HG03571 (cell line): Measurements from ENCODE around the gene HMX2.

Source experiments
- ATAC-seq: cut with Tn5 transposase; IDR thresholded peaks from one replicate; pipeline ENCODE4 v1.9.1; 2021; ENCODE audit not compliant: unreplicated experiment

HMX2 gene

DNA sequence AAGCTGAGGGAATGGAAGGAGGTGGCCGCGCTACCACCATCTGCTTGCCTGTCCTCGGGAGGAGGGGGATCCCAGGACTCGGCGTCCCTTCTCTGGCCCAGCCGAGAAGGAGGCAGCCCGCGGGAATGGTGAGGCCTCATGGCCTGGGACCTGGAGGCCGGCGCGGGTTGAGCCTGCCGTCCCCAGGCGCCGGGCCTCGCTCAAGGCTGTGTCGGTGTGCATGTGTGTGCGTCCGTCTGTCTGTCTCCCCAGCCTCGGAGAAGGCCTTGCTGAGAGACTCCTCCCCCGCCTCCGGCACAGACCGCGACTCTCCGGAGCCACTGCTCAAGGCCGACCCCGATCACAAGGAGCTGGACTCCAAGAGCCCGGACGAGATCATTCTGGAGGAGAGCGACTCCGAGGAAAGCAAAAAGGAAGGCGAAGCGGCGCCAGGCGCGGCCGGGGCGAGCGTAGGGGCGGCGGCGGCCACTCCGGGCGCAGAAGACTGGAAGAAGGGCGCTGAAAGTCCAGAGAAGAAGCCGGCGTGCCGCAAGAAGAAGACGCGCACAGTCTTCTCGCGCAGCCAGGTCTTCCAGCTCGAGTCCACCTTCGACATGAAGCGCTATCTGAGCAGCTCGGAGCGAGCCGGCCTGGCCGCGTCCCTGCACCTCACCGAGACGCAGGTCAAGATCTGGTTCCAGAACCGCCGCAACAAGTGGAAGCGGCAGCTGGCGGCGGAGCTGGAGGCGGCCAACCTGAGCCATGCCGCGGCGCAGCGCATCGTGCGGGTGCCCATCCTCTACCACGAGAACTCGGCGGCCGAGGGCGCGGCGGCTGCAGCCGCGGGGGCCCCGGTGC, 10.9 kb upstream of the HMX2 start:
- ATAC-seq: no peak

DNA sequence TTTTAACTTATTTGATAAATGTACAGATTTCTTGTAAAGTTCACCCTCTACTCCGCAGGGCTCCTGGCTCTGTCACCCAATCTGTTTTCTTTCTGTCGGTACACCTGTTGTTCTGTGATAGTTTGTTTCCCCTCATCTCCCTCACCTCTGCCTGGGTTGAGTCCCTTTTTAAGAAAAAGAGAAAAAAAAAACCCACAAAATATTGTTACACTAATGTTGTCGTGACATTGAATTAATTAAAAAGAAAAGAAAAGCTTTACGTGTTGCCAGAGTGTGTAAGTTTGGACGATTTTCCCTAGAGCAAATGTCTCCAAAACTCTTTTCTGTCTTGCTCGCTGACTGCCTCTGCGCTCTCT, 8.8 kb upstream of the HMX2 start:
- no peak for ATAC-seq

DNA sequence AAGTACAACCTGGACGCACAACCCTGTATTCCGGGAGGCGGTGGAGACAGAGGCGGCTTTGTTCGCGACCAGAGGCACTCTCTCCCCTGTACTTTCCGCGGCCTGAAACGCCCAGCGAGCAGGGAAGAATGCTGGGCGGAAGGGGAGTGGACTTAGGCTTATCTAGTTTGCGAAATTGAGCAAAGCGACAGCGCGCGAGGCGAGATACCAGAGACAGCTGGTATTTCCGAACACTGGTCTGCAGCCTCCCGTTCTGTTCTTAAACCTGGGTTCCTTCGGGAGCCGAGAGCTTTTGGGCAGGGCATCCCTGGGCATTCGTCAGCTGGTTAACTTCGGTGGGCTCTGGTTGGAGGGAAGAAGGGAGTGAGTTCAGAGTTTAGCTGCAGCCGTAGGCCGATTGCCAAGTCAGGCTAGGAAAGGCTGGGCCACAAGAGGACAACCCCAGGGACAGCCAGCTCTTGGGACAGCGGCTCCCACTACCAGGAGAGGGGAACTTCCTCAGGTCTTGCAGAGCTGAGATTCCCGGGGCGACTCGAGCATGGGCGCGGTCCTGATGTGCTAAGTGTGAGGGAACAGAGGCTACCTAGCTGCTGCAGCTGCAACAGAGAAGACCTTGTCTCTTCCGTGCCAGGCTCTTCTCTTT, 8.3 kb upstream of the HMX2 start:
- ATAC-seq: no peak

DNA sequence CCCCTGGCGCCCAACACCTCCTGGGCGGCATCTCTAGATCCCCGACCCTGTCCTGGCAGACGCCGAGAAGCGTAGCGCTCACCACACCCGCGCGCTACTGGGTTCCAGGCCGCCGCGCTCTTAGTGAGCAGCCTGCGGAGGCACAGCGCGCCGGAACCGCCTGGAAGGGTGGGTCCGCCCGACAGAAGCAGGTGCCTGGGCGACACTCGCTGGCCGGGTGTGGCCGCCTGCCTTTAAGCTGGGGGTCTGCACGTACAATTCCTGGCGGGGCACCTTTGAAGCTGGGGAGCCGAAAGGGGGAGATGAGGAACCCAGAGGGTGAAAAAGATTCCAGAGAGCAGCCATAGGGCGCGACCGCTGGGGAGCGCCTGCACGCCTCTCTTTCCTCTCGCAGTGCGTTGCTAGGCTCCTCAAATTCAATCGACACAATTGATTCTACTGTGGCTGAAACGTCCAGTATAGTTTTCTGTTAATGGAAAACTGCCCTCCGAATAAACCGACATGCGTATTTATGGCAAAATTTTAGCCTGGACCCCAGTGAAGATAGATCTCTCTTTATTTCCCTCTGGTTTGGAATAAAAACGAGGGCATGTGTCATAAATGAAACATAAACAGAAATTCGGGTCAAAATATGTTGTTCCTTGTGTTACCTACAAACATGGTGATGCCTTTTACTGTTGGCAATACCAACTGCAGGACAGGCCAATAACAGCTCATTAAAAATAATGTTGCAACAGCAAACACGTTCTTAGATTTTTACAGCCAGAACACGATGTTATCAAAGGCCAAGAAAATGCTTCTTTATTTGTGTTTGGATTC, 7.6 kb upstream of the HMX2 start:
- ATAC-seq: no peak

DNA sequence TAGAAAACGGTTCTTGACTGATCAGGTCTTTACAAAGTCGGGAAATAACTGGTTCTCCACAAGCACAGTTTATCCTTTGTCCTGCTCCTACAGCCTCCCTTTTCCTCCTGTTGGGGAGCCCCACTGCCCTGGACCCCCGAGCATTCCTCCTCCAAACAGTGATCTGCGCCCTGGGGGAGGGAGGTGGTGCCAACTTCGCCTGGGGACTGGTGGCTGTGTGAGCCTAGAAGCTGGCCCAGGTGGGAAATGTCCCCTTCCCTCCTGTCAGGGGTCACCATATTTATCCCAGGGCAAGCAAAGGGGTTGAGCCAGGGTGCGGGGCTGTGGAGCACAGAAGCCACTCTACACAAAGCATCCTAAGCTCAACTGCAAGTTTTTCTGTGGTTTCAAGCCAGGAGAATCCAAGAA, 6.9 kb upstream of the HMX2 start:
- ATAC-seq: no peak

DNA sequence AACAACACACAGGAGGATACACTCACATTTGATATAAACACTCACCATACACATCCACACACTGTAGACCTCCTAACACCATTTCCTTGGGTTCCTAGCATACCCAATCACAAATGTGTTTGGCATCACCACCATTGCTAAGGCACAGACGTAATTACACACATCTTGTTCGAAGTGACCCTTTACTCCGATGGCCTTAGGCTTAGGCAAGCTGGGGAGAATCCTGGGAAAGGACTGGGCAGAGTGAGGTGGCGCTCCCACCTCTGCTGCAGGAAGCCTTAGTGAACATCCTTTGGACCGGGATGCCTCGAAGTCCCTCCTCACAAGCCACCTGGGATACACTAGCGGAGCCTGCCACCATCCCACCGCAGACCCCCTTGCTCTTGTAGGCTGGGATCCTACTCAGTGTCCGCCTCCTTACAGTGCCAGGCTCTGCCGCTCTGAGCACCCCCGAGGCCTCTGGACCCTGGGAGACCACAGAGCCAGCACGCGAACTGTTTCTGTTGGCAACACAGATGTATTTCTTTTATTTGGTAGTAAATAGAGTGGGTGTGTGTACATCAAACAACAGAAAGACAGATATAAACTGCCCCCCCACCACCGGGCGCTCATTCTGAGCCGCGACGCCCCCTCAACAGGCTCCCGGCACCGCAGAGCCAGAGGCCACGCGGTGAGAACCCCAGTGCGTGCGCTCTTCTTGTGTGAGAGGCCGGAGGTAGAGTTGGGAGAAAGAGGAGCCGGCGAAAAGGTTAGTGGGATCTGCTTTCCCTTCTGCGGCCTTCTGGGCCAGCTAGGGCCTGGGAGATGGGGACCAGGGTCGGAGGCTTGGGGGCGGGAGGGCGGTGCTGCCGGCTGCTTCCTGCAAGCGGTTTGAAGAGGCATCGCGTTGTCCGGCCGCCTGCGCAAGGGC, 5.9 kb upstream of the HMX2 start:
- no peak for ATAC-seq

DNA sequence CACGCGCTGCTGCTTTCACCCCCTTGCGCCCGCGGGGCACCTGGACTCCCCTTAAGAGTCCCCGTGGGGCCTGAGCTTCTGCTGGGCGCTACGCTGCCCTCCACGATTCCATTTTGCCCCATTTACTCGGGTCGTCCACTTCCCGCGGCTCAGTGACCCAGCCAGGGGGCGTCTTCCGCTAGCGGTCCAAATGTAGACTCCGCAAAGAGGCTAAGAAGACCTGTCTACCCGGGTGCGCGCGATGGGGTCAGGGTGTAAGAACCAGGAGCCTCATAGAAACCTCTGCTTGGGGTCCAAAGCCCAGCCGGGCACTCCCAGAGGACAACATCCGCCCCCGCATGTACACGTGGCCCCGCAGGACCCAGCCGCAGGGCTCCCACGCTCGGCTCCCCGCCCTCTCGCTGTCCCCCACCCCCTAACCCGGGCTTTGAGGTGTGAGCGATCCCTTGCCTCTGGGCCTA, 5.2 kb upstream of the HMX2 start:
- ATAC-seq: no peak

DNA sequence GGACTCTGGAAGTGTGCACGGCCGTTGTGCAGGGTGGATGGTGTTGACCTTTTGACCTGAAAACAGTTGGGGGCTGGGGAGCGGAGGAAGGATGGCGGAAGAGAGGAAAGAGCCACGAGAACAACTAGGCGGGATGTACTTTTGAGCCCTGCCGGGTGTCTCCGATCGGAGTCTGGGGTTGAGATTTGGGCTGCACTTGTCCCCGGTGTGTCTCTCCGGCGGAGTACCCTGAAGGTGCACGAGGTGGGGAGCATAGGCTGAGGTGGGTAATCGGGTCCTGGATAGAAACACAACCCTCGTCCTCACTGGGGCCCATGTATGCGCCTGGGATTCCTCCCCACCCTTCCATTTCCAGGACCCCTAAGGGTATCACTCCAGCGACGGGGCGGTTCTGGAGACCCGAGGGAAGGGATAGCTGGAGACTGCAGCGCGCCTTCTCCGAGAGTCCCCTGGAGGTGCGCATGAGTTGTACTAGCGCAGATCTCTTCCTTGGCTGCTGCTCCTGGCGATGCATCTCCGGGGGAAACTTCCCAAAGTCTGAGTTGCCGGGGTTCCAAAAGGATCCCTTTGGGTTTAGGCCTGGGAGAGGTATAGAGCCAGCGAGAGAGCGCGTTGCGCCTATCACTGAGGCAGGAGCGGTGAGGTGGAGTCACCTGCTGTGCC, 4.6 kb upstream of the HMX2 start:
- no peak for ATAC-seq

DNA sequence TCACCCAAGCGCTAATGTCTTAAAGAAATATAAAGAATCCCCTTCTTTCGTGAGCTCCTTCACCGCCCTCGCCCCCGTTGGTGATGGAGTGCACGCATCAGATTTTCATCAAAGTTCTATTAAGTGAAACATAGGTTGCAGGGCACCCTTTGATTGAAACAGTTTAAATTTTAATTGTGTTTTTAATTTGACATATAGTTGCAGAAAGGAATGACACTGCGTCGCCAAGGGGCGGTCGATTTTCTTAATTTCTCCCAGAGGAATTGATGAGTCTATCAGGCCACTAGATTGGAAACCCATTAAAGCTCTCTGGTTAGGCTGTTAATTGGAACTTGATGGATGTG, 4.1 kb upstream of the HMX2 start:
- ATAC-seq: no peak

DNA sequence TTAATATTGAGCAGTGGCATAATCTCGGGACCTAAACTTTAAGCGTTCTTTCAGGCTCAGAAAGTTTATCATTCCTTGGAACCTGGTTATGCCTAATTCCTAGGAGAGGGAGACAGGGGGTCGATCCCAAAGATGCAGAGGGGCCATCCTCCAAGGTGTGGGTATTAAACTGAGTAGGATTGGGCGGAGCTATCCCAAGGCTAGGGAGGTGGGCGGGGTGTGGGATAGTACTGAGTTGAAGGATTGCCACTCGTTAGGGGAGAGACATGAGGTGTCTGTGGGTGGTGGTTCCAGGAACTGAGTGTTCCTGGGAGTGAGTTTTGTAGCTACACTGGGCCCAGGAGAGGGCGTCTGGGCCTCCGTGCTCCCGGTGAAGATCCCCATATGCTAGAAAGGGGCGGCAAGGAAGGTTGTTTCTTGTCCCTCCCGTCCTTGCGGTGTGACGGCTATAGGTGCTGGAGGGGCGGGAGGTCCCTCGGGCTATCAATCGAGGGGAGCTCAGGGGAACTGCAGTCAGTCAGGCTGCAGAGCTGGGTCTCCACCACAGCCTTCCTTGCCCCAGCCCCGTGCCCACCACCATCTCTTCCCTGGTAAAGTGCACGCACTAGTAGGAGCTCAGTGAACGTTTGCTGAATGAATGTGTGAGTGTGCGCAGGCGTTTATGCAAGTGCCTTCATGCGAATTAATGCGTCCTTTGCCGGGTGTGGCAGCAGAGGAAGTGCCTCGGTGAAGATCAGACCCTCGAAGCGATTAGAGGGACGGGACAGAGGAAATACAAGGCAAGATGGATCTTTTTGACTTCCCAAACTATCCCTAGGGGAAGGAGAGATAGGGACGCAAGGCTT, 3.0 kb upstream of the HMX2 start:
- no peak for ATAC-seq

DNA sequence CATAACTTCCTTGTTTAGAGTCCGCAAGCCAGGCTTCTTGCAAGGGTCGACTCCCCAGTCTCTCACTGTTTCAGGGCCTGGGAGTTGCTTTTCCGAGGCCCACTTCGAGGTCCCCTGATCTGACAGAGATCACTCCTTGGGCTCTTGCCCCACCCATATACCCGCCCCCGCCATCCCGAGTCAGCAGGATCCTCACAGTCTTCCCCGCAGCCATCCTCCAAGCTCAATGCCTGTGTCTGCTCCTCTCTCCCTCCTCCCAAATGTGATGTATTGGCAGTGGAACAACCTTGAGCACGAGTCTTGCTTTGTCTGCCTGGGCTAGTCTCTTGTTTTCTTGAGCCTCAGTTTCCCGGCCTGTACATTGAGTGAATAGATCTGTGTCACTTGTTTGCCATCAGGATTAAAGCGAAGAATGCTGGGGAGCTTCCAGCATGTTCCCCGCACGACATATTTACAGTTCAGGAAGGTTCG, 2.4 kb upstream of the HMX2 start:
- ATAC-seq: no peak

DNA sequence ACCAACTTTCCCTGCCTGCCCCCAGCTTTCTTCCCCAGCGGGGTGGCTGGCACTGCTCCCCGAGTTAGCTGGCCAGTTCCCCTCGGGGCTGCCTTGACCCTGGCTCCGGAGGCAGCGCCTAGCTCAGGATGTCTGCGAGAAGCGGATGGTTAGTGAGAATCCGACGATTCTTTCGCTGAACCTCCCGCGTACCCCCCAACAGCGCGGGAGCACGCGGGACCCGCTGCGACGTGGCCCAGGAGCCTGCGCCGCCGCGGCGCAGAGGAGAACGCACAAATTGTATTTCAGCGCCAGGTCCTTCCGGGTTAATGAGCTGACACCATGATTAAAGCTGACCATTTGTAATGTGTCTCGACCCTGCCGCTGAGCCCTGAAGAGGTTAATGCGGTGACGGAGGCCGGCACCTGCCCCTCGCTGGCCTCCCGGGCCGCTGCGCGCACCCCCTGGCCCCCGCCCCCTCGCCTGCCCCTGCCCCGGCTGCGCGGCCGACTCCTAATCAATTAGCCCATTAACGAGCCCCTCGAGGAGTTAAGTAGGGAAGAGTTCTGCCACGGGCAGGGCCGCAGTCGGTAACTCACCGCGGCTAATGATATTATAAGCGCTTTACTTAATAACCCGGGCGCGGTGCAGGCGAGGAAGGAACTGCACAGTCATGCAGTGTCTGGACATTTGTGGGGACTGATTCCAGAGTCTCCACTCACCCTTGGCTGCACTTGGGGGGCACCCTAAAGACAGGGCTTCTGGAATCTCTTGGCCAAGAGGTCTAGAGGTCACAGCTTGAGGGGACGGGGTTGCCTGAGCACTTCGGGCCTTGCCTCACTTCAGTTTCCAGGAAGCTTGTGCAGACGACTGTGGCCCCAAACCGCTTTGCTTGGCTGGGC, 1.7 kb upstream of the HMX2 start:
- ATAC-seq: no peak

DNA sequence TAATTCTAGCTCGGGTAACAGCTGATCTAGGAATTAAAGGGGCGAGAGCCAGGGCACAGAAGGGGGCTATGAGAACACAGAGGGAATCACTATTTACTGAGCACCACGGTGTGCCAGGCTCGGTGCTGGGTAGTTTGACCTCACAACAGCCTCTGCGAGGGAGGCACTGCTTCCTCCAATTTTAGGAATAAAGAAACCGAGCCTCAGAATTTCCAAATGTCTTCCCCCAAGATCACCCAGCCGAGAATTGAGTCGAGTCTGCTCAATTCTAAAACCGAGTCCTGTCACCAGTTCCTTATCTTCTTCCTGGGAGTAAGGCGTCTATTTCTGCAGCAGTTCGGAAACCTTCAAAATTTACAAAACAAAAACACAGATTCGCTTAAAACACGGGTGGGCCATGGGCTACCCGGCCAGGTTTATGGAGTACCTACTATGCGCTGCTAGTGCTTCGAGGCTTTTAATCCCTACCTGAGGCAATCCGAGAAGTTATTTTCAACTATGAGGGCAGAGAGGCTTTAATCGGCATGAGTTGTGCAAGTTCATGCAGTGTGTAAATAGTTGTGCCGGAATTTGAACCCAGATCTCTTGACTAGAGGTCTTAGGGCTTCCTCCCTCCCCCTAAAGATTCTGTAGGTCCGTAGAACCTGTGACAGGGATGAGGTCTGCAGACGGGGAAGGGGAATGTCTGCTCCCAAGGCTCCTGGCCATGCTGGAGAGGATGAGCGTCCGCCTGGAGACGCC, 872 bp upstream of the HMX2 start:
- no peak for ATAC-seq

DNA sequence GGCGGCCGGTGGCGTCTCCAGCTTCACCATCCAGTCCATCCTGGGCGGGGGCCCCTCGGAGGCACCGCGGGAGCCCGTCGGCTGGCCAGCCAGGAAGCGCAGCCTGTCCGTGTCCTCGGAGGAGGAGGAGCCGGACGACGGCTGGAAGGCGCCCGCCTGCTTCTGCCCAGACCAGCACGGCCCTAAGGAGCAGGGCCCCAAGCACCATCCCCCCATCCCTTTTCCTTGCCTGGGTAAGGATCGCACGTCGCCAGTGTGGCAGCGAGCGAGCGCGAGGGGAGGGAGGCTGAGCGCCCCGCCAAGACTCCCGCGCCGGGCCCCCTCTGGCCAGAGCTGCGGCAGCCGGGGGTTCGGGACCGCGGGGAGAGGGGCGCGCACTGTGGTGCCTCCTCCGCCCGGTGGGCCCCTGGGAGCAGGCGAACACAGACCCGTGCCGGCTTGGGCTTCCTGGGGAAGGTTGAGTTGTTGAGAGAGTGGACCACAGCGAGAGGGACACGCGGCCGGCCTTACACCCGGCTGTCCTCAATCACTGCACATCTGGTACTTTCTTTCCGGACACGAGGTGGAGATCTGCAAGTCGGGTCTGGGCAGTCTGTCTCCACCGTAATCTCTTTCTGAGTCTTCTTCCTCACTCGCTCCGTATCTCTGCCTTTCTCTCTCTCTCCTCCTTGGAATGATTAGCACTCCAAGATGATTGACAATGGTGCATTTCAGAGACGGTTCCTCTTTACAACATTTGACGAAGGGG, 652 bp downstream of the HMX2 start:
- ATAC-seq: no peak

DNA sequence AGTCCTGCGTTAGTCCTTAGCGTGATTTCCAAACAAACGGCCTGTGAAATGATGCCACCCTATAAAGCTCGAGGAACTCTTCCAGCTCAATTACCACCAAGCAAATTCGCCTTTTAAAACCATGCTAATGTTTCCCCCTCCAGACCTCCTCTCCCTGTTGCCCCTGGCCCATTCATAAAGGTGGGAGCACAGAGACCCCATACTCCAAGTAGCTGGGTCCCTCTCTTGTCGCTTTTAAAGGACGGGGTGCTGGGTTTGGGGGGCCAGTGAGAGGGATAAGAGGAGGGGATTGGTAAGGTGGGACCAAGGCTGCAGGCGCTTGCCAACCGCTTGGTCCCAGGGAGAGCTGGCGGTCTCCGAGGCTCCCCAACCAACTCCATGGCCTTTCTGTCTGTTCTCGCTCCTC, 1.2 kb downstream of the HMX2 start:
- ATAC-seq: no peak

DNA sequence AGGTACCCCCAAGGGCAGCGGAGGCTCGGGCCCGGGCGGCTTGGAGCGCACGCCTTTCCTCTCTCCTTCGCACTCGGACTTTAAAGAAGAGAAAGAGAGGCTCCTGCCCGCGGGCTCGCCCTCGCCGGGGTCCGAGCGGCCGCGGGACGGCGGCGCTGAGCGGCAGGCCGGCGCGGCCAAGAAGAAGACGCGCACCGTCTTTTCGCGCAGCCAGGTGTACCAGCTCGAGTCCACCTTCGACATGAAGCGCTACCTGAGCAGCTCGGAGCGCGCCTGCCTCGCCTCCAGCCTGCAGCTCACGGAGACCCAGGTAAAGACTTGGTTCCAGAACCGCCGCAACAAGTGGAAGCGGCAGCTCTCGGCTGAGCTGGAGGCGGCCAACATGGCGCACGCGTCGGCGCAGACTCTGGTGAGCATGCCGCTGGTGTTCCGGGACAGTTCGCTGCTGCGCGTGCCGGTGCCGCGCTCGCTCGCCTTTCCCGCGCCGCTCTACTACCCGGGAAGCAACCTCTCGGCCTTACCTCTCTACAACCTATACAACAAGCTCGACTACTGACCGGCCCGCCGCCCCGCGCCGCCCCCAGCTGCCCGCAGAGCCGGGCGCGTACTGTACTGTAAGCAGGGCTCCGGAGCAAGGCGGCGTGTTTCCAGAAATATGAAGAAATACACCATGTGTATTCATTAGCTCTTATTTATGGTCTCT, 1.8 kb downstream of the HMX2 start:
- no peak for ATAC-seq
